Stimulated activated CD8-positive, alpha-beta memory T cell treated with anti-CD3 and anti-CD28 coated beads, Interleukin-15, amount 100 ng/mL, for 1 hour (primary cell): ENCODE measurements around the gene FBN2.

ENCODE experiments used
- DNase-seq: peaks from one replicate; pipeline ENCODE4 v3.0.0-alpha.2; 2020; ENCODE audit warnings: low read depth

FBN2 gene

DNA sequence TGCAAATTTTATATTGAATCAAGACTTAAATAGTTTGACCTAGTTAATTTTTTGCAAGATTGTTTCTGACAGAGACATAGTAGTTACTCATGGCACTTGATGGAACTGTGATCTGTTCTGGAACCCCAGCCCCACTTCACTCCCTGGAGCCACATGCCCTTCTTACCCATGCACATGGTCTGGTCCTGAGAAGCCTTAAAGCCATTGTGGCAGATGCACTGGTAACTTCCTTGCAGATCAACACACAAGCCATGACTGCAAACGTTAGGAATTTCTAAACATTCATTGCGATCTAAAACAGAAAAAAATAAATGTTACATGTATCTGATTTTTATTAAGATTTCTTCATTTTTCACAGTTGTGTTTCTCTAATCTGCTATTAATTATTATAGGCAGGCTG is 233.3 kb downstream of the FBN2 start:
- DNase-seq, result no peak

DNA sequence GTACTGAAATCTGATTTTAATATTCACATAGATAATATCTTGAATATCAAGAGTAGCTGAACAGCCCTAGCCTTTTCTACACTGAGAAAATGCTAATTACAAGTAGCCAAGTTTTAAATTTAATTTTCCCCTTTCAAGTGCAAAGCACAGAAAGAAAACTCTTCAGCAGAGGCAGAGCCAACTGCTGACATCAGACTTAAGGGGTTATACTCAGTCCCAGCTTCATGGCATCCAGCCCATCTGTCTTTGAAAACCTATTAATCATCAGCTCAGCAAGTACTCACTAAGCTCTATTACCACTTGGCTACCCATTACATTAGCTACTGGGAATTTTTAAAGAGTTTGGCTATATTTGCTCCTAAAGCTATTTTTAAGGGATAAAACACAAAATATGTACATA is 234.0 kb downstream of the FBN2 start:
- no peak for DNase-seq

DNA sequence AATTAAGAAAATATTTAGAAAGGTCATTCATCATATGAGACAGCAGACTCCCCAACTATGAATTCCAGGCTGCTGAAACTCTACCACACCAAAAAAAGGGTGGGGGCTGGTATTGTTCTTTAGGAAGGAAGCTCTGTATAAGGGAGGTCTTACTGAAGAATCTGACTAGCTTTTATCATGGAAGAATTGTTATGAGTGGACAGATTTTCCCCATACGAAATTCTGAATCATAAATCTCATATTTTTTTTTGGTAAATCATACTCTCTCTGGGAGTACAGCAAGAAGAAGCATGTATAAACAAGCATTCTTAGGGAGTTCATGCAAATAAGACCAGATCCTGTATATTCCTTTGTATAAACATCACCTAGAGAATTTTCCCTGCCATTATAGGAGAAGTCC is 234.5 kb downstream of the FBN2 start:
- no peak for DNase-seq

DNA sequence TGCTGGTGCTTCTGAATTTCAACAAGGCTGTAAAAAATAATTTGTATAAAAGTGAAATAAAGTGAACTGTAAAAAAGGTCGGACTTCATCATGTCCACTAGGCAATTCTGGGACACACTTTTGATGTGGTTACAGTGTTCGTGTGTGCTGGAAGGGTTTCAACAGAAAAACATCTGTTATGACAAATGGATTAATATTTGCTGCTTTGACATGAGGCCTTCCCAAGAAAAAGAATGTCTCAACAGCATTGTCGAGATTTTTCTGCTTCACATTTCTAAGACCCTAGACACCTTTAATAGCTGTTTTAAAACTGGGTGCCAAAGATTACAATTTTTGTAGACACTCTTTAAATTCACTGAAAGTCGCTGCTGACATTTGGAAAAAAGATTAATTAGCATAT is 237.9 kb downstream of the FBN2 start:
- DNase-seq, result no peak

DNA sequence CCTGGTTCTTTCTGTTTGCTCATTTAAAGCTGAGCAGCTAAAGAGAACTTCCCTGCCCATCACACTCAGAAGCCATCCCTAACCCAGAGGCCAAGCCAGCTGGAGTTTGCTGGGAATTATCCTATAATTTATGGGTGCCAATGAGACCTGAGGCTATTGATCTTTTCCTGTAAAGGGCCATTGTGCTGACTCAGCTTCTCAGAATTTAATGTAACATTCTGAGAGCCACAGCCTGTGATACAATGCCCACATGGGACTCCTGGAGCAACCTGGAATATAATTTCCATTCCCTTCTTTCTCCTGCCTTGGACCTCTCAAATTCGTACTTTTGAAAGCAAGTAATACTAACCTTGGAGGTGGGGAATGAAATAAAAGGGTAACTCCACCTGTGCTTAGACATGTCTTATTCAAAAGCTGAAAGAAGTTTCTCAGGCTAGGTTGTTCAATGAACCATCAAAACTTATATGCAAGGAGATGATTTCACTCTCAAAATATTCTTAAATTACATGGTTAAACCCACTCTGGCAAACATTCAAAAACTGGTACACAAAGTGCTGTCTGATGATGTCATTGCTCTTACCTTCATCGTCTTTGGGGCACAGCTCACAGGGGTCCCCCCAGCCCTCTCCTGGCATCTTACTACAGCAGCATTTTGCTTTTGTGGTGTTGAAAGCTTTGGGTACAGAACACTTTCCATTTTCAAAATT is 247.7 kb downstream of the FBN2 start:
- no peak for DNase-seq

DNA sequence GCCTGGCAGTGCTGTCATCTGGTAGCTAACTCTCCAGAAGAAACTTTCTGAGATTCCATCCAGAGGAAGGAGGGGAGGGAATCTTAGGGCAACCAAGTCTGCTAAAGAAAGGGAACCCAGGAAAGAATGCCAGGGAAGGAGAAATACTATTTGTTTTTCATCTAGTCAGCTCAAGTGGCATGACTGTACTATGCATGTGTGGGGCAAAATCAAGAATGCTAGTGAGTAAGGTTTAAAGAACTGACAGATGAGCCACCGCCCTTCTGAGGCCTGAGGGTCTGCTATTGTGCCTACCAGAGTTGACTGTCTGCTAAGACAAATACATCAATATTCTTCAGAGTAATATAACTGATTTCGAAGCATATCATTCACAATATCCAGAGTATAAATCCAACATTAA is 250.3 kb downstream of the FBN2 start:
- DNase-seq, result no peak

DNA sequence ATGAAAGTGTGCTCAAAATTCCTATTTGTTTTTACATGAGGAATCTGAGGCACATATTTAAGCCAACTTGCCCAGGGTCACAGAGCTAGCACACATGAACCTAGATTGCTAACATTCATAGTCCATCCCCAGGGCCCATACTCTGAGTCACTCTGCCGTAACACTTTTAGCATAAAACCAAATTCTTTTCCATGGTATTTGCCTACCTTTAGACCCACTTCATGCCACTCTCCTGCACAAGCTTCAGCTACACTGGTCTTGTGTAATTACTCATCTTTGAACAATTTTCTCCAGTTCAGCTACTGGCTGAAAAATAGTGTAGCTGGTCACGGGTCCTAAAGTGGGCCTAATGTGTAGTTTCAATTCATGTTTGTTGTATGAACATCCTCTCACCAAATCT is 253.8 kb downstream of the FBN2 start:
- DNase-seq, result no peak

DNA sequence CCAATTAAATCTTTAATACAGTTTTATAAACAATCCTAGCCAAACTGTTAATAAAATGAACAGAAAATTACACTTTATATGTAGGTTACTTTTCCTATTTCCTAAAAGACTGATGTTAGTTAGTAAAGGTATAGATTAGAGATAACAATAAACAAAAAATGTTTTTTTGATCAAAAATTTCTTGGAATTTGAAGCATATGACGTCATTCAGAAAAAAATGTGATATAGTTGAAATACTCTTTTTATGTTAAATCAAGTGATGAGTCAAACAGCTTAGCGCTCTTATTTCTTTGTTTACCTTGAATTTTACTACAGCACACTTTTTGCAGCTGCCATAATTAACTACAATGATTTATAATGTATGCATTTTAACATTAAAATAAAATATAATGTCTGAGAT is 258.7 kb downstream of the FBN2 start:
- no peak for DNase-seq

DNA sequence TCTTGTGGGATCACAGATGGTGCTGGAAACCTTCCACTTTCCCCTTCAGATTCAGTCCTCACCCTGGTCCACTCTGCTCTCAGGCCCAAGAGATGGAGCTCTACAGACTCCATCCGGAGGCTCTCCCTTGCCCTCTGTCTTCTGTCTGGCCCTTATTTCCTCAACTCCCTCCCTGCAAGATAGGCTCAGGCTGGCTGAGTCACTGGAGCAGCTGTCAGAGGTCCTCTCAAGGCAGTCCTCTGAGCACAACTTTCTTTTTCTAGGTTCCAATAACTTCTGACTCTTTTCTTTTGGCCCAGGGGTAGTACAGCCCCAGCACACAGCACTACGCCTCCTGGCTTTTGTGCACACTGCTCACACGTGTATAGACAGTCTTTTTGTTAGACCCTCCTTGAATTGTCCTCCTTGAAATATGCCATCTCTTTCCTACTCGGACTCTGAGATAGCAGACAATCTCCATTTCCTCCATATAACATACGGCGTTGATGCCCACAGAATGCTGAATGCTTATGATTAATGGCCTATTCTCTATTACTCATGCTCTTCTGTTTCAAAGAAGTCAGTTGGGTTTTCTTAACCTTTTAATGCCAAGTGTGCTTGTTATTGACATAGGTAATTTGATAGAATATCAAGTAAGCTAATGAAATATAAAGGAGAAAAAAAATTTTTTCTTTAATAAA is 261.4 kb downstream of the FBN2 start:
- no peak for DNase-seq

DNA sequence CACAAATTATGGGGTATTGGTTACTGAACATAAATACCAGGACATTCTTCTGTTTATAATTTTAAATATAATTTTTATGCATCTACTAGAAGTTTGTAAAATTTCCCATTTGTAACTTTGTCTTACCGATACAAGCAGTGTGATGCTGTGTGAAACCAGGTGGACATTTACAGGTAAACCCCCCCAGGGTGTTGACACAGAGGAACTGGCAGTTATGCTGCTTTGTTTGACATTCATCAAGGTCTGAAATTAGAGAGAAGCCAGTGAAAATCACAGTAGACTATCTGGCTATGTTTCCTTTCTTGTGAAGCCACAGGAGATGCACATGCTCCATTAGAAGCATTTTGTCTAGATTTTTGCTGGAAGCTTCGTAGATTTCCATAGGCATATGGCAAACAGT is 263.6 kb downstream of the FBN2 start:
- no peak for DNase-seq

DNA sequence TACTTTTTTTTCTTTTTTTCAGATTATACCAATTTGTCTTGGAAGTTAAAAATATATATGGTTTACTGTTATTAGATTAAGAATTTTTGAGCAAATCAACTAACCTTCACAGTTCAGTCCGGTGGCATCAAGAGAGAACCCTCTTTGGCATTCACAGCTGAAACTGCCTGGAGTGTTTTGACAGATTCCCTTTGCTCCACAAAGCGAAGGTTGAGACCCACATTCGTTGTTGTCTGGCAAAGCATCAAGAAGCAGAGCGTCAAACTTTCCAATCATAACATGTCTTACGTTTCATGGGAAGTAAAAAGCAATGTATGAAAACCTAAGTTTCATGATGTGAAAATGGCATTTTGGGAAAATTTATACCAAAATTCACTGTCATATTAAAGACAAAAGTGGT is 264.3 kb downstream of the FBN2 start:
- no peak for DNase-seq

DNA sequence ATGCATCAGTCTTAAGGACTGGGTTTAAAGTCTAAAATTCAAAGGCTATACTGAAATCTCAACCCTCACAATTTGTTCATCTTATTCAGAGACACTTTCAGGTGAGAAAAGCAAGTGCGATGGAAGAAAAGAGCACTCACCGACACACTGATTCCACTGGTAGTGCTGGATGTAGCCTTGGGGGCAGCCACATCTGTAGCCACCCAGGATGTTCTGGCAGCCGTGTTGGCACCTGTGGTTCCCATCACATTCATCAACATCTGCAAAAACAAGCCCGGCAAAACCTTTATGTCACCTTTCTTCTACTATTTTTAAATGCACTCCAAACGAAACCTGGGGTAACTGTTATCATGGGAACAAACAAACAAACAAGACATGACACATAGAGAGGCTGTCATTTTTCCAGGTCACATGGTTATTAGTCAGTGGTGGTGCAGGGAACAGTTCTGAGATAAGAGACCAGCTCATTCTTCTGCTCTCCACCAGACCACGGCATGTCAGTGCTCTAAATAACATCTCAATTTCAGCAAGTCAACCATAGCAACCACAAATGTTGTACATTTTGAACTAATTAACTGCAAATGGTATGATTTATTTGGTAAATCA is 266.1 kb downstream of the FBN2 start:
- DNase-seq, result no peak

DNA sequence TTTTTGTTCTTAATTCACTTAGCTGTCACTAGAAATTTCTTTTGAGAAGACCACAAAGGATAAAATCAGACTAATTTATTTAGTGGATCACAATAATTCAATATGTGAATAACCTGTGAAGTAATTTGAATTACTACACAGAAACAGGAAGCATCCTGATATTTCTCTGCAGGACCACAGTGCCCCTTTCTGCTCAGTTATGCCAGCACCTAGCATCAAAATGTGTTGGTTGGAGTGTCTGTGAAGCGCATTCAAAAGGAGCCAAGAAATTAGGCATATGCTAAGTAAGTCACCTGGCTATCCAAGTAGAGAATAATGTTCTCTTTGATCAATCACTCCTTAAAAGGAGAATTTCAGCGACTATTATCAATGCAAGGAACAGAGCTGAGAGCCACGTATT is 267.0 kb downstream of the FBN2 start:
- no peak for DNase-seq

DNA sequence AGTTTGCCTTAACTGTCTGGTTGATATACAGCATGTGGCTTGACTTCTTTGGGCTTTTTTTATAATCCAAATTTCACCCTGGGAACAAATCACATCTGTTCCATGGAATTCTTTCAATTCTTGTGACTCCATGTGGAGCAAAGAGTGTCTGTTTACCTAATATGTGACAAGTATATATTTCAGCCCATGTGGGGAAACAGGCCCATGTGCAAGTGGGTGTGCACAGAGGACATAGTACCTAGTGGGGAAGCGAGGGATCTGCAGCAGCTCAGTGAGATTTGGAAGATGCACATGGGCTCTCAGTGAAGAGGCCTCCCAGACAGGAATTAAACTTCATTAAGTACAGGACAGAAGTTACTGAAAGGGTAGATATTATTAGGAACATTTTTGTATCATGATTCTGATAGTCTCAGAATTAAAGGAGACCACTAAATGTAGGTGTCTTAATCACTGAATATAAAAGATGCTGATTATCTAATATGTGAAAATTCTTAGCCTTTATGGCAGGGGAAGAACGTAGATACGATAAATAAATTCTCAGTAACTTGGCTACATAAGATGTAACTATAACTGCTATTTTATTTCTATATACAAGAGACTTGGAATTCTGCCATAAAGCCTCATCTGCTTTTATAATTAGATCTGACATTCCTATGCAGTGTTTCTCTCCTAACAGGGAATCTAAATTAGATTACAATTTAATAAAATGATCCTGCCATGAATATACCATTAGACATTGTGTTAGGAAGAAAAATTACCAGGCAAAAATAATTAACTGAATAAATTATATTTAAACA is 273.3 kb downstream of the FBN2 start:
- no peak for DNase-seq

DNA sequence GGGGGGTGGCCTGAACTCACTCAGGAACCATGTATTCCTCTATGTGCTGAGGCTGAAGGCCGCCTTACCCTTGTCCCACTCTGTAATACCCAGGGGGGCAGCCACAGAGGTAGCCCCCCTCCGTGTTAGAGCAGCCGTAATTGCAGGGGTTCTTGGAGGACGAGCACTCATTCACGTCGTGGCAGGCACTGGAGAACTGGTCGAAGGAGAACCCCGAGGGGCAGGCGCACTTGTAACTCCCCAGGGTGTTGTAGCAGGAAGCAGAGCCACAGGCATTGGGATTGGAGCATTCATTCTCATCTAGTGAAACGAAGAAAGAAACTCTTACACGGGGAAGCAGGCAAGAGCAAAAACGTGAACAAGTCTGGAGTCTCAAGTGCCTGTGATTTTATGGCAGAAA is 274.7 kb downstream of the FBN2 start:
- no peak for DNase-seq

DNA sequence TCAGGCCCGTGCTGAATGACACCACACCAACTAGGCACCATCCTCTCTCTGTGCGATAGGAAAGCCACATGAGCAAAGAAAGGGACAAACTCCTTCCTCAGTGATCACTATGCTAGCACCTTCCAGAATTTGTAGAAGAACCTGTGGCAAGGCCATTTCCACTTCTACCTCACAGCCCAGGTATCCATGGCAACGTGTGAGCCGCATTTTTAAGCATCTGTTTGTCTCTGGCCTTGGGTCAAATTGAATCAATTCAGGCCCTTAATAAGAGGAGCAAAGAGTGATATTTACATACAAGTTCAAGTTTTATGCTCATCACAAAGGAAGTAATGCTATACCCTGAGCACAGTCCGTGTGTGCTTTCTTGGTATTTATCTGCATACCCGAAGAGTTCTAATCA is 275.1 kb downstream of the FBN2 start:
- DNase-seq, result no peak

DNA sequence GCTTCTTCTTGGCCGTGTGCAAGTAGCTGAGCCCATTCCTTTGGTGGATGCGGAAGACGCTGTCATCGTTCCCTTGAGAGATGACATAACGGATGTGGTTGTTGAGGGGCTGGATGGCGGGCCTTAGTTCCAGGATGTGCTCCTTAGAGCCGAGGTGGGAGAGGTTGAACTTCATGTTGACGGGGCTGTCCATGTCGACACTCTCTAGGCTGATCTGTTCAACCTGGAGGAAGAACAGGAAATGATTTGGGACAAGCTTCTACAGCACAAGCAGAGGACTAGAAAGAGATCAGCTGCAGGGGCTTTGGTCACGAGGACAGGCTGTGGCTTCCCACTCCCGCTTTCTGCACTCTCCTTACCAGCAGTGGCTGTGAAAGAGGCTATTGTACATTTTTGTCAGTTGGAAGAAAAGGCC is 278.4 kb downstream of the FBN2 start:
- no peak for DNase-seq

DNA sequence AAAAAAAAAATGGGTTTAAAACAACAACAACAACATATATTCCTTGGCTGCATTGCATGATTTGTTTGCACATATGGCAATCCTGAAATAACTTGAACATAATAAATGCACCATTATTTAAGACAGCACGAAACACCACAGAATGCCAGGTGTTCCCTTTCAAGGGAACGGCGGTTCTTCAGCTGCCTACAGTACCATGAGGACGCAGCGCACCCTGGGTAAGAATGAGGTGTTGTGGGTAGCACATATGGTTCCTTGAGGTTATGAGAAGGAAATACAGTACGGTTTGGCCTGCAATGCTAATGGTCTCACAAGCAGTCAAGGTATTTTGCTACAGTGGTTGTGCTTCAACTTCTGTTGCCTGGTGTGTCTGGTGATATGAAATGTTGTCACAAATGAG is 279.7 kb downstream of the FBN2 start:
- DNase-seq, result no peak

DNA sequence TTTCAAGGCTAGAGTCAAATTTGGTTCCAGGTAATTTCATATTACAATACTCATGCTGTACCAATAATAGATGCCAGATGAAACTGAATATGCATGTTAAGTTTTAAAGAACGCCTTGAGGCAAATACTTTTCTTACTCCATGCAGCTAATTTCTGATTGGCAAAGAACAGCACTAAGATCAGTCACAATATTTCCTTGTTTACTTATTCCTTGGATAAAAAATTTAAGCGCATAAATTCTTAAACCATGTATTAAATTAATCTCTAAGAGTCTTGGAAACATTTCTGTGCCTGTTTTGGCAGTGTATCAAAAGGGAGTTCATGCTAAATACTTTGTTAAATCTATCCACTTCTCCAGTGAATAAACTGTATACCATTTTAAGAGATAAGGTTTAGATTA is 281.0 kb downstream of the FBN2 start:
- DNase-seq, result no peak

DNA sequence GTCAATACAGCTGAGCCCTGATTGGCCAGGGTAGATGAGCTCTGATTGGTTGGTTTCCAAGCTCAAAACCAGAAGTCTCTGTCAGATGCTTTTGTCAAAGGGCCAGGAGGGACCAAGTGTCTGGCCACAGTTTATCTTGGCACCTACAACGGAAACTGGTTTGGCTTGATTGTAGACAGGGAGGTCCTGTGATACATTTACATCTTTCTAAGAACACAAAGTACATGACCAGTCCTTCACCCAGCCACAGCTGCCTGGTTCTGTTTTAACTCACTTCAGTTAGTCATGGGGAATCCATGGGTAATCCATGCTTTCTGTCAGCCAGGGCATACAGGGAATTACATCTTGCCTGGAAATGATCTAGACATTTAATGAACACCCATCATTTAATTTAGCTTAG is 283.3 kb downstream of the FBN2 start:
- no peak for DNase-seq

DNA sequence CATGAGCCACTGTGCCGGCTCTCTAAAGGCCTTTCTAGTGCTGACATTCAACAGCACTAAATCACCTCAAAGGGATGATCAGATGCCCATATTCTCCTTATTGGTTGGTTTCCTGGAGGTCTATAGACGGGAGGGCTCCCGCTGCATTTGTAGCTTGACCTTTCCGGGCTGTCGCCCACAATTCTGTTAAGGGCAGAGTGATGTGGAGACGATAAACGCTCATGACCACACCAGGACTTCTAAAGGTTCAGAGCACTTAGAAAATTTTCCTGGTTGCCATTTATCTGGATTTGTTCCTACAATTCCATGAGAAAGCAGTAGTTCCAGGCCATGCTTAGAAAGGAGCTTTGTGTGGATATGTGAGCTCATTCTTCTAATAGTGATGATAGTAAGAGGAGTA is 284.2 kb downstream of the FBN2 start:
- no peak for DNase-seq

DNA sequence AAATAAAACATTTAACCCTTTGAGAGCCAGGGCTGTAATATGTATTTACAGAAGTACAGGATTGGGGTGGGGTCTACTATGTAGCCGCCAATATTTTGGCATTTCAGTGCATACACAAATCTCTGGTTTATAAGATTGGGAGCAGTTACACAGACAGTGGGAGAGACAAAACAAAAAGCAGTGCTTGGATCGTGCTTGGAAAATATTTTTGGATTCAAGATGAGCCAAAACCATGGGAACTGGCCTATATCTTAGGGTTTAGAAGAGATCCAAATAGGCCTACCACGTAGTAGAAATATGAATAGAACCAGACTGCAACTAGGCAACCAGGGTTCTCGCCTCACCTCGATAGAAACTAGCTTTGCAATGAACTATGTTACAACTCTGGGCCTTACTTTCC is 284.9 kb downstream of the FBN2 start:
- DNase-seq, result no peak

DNA sequence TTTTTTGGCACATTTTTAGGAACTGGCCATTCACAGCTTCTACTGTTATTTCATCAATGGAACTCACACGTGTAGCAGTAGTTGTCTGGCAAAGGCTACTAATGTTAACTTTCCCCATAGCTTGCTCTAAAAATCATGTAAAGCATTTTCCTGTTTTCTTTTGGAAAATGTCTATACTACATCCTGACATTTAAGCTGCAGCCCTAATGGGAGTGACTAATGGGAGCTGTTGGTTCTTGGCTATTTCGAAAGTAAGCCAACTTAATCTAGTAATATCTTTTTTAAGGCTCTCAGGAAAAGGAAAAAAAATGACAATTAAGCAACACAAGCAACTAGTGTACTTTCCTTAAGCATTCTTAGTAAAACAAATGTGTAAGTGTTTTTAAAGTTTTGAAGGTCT is 285.3 kb downstream of the FBN2 start:
- no peak for DNase-seq
